Fibroblast of skin of right biceps (primary cell): ENCODE measurements around the gene UBASH3B.
A peak's percentile ranks its signal among the peaks of the same experiment; 100 is the strongest.

Source experiments
- DNase-seq: peaks from one replicate; pipeline ENCODE4 v3.0.0-alpha.2; 2013

The UBASH3B gene

DNA sequence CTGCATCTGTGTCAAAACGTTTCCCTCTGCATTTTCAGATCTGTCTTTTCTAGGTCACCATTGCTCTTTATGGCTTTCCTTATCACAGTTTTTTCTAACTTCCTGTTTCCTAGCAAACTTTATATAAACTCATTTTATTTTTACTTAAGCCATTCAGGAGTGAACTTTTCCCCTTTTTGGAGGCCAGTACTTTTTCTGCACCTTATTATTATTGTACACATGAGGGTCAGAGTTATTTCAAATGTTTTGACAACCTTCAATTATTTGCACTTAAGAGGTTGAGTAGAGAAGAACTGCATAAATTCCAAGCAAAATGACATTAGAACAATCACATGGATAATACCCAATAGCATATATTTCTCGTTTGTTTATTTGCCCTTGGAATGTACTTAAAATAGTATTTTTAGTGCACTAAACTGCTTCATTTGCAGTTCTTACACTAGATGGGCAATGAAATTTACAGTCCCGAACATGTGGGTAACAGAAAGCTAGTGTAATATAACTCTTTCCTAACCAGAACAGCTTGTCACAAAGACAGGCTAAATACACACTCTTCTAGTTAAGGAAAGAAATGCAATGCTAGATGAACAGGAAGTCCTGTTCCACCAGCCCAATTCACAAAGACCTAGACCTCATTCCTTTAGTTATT is 79.5 kb downstream of the UBASH3B start:
- DNase-seq = no peak

GRCh38 chr11:122737951-122738693 is 82.6 kb downstream of the UBASH3B start:
- DNase-seq = no peak

DNA sequence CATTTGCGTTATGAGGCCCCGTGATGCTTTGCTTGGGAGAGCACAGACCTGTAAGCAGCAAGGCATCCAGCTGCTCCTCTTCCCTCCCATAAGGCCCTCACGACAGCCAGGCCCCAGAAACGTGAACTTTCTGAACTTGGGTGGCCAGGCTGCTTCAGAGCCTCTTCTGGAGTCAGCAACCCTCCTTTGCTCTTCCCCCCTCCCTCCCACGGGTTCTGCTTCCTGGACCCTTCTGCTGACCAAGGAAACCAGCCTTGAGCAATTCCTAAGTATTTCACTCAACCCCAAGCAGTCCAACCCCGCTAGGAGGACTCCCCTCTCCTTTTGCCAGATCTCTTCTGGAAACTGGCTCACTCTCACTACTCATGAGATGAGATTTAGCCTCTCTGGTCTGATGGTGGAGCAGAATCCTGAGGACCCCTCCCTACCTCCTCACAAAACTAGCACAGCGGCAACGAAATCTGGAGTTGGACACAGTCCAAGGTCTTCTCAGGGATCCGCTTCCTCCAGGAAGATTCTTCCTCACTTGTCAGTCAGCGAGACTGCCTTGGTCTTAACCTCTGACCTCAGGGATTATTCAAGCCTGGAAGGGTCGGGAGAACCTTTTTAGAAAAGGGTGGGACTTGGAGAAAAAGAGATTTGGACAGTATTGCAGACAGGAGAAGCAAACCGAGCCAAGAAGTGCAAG is 86.2 kb downstream of the UBASH3B start:
- peak; percentile 32 for DNase-seq

- DNase-seq = no peak
These were observed 86.9 kb downstream of the UBASH3B start for GRCh38 chr11:122742301-122743018.

DNA sequence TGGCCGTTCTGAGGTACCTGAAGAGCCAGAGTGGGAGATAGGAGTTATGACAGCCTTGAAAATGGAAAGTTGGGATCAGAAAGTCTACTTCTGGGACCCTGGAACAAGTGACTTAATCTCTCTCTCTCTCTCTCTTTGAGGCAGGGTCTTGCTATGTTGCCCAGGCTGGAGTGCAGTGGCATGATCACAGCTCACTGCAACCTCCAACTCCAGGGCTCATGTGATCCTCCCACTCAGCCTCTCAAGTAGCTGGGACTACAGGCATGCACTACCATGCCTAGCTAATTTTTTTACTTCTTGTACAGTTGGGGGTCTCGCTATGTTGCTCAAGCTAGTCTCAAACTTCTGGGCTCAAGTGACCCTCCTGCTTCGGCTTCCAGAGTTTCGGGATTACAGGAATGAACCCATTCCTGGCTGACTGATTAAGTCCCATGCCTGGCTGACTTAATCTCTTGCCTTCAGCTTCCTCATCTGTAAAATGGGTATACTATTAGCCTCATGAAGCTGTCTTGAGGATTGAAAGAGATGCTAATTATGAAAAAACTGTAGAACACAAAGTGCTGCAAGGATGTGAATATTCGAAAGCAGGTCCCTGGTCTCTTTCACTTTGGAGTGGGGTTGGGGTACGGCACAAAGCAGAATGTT is 87.7 kb downstream of the UBASH3B start:
- DNase-seq = no peak

- DNase-seq = no peak
These were observed 88.4 kb downstream of the UBASH3B start for GRCh38 chr11:122743949-122744348.

DNA sequence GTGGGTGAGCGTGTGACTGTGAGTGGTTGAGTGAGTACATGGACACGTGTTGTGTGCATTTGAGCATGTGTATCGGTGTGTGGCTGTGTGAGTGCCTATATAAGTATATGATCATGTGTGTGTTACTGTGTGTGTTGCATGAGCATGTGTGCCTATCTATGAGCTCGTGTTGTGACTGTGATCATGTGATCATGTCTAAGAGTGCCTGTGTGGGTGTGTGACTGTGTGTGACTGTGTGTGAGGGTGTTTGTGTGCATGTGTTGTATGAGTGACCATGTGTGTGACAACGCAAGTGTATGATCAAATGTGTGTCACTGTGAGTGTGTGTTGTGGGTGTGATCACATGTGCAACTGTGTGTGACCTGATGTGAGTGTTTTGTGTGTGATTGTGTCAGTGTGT is 88.8 kb downstream of the UBASH3B start:
- no peak for DNase-seq

GRCh38 chr11:122745111-122745510 is 89.6 kb downstream of the UBASH3B start:
- DNase-seq = no peak

DNA sequence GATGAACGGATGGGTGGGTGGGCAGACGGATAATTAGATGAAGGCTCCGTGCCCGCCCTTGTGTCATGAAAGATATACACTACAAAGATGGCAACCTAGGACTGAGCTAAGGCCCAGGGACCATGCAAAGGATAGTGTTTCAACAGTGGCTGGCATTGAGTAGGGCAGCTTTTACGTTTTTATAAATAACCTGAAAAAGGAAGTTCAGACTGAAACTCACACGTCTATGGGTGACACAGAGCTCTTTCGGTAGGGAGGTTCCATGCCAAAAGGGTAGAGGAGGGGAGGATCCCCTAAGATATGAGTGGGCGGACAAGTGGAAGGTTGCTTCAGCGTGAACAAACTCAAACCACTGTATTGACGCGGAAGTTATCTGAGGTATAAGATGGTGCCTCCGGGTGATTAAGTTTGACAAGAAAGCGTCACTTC is 90.5 kb downstream of the UBASH3B start:
- DNase-seq = no peak

GRCh38 chr11:122746611-122747244 is 91.2 kb downstream of the UBASH3B start:
- no peak for DNase-seq

GRCh38 chr11:122747351-122747781 is 91.8 kb downstream of the UBASH3B start:
- DNase-seq = peak; percentile 43

DNA sequence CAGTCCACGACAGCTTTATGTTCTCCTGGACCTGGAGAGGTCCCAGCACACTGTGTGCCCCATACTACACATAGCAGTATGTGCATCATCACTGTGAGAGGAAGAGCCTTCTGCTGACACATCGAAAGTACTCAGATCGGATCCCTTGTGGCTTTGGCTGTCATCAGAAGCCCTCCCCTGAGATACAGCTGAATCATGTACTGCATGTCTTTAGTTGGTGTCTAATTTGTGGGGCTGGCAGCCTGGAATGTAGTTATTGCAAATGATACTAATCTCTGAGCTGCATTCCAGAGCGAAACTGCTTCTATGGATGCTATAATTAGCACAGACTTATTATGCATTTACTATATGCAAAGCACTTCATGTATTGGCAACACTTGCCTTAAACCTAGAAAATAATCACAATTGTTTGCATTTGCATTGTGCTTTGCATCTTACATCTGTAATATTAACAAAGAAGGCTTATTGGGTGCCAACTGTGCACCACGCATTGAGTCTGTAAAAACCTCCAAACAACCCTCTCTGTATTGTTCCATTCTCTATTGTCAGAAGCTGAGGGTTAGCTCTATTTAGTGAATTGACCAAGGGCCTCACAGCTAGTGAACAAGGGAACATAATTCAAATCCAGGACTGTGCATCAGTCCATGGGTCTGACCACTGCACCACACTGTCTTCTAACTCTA is 93.6 kb downstream of the UBASH3B start:
- peak; percentile 99 for DNase-seq

GRCh38 chr11:122750049-122750448 is 94.5 kb downstream of the UBASH3B start:
- DNase-seq = no peak

DNA sequence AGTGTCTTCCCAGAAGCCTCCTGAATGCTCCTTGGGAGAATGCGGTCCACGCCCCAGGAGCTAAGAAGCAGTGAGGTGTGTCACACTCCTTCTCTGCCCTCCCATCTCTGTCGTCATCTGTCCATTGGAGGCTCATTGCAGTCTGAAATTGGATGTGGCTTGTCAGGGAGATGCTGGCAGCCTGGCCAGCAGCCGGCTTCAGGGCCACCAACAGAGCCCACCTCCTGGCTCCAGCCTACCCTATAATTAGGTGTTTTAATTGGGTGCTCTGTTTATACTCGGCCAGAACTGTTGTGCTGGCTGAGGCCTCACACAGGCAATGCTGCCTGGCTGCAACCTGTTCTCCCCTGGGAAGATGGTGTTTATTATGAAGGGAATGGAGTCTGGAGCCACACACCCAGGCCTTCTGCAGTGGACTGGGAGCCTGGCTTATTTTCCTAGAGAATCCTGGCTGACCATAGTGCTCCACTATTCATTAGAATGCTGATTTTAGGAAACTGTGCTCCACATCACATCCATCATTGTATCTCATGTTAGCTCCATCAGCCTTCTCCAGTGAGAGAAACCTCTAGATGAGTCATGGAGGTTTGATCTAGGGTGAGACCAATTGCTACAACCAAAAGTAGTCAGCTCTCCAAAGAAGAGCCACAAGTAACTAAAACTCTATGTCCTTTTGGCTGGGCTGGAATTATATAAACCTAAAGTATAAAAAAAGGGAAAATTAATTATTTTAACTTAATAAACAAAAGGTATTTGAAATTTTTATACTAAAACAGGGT is 96.0 kb downstream of the UBASH3B start:
- peak; percentile 75 for DNase-seq

GRCh38 chr11:122754028-122754427 is 98.5 kb downstream of the UBASH3B start:
- DNase-seq = no peak

DNA sequence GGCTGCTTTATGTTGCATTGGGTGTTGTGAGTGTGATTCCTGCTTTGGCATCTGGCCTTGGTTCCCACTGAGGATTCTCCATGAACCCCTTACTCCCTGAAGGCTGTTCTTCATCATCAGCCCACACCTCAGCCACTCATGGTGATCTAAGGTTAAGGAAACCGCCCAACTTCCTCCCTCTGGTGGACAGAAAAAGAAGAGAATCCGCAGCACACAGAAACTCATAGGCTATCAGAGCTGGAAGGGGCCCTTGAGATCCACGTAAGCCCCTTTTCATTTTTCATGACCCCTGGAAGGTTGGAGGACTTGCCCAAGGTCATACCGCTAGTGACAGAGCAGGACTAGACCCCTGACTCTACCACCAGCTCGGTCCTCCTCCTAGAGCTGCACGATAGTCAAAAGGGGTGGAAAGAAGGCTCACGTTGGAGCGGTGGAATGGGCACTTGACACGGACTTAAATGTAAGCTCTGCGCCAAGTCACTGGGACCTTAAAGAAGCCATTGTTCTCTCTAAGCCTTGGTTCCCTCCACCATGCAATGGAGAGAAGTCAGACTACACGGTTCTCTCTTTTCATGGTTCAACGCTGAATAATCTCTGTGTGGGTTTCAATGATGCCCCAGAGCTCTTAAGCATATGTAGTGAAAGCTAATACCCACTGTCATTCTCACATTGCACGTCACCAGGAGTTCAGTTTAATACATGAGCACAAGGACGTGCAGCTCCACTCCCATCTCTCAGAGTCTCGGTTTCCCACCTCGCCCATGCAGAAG is 99.2 kb downstream of the UBASH3B start:
- peak; percentile 34 for DNase-seq

- no peak for DNase-seq
These were observed 99.9 kb downstream of the UBASH3B start for GRCh38 chr11:122755409-122755808.

GRCh38 chr11:122755941-122756340 is 100.4 kb downstream of the UBASH3B start:
- DNase-seq = no peak

DNA sequence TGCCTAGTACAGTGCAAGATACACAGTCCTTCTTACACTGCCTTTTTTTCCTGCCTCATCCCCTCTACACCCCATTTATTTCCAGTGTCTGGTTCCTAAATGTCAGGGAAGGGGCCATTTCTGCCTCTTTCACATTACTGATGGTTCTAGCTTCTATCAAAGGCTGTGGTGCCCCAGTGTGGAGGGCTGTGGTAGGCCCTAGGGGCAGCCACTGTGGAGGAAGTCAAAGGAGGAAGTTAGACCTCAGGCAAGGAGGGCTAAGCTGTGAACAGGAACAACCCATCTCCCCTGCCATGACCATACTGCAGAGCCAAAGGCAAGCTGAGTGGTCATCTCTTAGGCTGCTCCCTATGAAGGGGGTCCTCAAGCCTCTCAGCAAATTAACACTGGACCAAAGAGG is 100.9 kb downstream of the UBASH3B start:
- no peak for DNase-seq

DNA sequence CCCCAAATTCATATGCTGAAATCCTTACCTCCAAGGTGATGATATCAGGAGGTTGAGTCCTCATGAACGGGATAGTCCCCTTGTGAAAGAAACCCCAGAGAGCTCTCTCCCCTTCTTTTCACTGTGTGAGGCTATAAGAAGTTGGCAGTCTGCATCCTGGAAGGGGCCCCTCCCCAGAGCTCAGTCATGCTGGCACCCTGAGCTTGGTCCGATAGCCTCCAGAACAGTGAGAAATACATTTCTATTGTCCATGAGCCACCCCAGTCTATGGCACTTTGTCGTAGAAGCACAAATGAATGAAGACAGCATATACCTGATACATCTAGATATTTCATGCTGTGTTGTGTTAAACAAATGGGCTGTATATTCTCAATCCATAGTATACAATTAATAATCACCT is 101.7 kb downstream of the UBASH3B start:
- no peak for DNase-seq
